Activated gamma-delta T cell treated with anti-CD3 and anti-CD28 coated beads, Interleukin-2, amount 50 U/mL, for 16 hours (primary cell): ENCODE results near the gene TESK2.
A peak's percentile ranks its signal among the peaks of the same experiment; 100 is the strongest.
"Not testable (repeated sequence)": the region's sequence is repeated elsewhere in the genome, so short reads cannot be mapped to it uniquely, and the experiment has no call there.

Source experiments
- DNase-seq: peaks from one replicate; pipeline ENCODE4 v3.0.0-alpha.2; 2020; ENCODE audit warnings: low read depth

TESK2 gene

DNA sequence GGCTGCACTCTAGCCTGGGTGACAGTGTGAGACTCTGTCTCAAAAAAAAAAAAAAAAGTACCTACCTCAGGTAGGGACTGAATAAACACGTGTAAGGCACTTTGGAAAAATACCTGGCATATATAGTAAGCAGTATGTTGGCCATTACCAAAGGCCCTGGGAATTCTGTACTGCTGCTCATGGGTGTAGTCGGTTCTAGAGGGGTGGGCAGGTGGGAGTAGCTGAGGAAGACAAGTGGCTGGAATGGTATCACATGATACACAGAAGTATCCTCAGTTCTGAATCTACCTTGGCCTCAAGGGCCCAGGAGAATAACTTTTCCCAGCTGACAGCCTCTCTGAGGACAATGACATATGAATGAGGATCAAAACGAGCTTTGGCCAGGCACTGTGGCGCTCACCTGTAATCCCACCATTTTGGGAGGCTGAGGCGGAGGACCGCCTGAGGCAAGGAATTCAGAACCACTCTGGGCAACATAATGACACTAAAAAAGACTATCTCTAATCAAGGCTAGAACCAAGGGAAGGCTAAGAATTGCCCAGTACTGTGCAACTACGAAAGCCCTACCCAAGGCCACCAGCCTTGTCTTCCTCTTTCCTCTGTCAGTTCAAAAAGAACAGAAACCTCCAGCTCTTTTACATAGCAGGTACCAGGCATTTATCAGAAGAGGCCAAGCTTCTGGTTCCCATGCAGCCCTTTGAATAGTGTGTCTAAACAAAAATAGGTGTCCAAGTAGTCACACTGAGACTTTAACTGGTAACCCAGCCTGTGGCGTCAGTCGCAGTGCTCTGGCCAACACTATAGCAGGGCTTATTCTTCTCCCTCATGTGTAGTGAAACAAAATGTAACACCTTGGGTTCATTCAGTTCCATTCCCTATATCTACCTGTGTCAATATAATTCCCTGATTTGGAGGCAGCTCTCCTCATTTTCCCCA, 19.3 kb upstream of the TESK2 start:
- DNase-seq: no peak

- no peak for DNase-seq
Observed at GRCh38 chr1:45508295-45509151, 17.6 kb upstream of the TESK2 start.

GRCh38 chr1:45507893-45508292, 16.9 kb upstream of the TESK2 start:
- DNase-seq: no peak

GRCh38 chr1:45507195-45507594, 16.2 kb upstream of the TESK2 start:
- DNase-seq: no peak

DNA sequence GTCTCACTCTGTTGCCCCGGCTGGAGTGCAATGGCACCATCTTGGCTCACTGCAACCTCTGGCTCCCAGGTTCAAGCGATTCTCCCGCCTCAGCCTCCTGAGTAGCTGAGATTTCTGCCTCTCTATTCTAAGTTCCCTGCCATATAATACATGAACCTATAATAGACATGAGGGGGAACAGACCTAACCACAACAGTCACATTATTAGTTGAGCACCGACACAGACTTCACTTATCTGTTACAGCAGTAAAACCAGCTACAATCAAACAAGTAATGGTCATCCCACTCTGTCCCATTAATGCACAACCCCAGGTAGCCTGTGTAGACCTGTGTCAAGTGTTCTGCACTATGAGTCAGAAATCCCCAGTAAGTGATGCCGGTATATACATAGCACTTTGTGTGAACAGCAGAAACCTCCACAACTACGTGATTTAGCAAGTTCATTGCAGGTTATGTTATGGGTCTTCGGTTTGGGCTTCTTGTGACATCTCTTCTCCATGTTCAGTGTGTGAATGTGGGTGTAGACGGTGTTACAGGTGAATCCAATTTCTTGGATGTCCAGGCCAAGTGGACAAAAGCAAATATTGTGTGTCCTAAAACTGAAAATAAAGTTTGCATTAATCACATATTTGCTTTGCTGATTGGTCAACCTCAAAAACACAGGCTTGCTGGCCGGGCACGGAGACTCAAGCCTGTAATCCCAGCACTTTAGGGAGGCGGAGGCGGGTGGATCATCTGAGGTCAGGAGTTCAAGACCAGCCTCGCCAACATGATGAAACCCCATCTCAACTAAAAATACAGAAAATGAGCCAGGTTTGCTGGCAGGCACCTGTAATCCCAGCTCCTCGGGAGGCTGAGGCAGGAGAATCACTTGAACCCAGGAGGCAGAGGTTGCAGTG, 12.7 kb upstream of the TESK2 start:
- DNase-seq: no peak

DNA sequence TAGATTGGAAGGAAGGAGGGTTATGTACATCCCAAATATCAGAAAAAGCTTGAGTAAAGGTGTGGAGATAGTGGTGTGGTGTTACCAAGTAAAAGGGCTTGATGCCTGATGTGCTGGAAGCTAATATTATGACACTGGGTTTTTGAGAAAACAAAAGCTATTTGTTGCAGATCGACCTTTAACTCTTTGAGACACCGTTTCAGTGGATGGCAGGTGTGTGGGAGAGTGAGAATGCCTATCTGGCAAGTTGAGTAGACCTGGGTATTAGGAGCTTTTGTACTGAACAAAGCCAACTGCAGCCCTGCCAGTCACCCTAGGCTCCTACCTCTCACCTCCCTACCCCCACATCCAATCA, 10.5 kb upstream of the TESK2 start:
- no peak for DNase-seq

GRCh38 chr1:45499415-45499769, 8.4 kb upstream of the TESK2 start:
- DNase-seq: no peak

GRCh38 chr1:45498279-45498678, 7.3 kb upstream of the TESK2 start:
- DNase-seq: no peak

DNA sequence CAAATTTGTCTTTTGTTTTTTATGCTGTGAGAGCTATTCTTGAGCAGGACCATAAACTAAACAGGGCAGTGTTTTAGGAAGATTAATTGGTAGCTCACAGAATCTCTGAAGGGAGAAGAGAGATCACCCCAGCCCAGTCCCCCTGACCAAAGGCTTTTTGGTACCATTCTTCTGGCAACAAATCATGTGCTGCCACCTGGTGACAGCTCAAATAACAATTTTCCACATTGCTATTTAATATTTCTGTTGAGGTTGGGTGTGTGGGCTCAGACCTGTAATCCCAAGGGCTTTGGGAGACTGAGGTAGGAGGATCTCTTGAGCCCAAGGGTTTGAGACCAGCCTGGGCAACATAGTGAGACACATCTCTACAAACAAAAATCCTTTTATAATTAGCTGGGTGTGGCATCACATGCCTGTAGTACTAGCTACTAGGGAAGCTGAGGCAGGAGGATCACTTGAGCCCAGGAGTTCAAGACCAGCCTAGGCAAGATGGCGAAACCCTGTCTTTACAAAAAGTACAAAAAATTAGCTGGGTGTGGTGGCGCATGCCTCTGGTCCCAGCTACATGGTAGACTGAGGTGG, 2.2 kb upstream of the TESK2 start:
- DNase-seq: peak; percentile 43

GRCh38 chr1:45492691-45493090, 1.7 kb upstream of the TESK2 start:
- DNase-seq: no peak

GRCh38 chr1:45491487-45492260, 711 bp upstream of the TESK2 start:
- DNase-seq: no peak

GRCh38 chr1:45490121-45490625, 790 bp downstream of the TESK2 start:
- DNase-seq: no peak

- not testable (repeated sequence) for DNase-seq
Observed at GRCh38 chr1:45489379-45489778, 1.6 kb downstream of the TESK2 start.

DNA sequence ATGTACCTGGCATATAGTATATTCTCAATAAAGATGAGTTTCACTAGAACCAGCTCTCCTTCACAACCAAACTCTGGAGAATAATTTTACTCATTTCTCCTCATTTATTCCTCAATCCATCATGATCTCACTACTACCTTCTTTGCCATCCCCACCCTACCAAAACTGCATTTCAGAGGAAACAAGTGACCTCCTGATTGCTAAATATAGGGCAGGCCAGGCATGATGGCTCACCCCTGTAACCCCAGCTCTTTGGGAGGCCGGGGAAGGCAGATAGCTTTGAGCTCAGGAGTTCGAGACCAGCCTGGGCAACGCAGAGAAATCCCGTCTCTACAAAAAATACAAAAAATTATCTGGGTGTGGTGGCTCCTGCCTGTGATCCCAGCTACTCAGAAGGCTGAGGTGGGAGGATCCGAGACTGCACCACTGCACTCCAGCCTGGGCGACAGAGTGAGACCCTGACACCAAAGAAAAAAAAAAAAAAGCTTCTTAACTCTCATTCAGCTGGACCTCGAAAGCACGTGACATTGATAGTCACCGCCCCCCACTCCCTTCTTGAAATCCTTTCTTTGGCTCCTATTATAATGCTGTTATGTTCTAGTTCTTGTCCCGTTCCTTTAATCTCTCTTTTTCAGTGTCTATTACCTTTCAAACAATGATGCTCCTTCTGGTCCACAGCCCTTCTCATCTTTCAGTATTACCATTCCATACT, 2.1 kb downstream of the TESK2 start:
- no peak for DNase-seq

GRCh38 chr1:45485949-45486348, 5.0 kb downstream of the TESK2 start:
- no peak for DNase-seq

DNA sequence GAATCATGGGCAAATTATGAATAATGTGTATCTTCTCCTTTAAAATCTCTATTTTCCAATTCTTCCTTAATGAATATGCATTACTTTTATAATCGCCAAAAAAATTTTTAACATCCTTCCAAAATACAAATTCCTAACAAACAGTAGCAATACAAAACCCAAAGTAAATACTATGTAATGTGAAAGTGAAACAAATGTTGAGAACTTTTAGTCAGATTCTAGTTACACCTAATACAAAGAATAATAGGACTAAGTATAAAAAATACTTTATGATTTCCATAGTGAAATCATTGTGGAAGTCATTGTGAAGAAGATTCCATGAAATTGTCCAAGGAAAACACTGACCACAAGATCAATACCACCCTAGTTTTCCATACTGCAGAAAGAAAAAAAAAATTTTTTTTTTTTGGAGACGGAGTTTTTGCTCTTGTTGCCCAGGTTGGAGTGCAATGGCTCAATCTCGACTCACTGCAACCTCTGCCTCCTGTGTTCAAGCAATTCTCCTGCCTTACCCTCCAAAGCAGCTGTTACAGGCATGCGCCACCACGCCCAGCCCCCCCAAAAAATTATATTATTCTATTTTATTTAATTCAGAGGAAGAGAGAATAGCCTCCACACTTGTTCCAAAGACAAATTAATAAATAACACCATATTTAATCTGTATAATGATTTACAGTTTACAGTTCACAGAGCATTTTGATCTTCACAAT, 11.8 kb downstream of the TESK2 start:
- DNase-seq: no peak

- no peak for DNase-seq
Observed at GRCh38 chr1:45478121-45478814, 12.7 kb downstream of the TESK2 start.

- DNase-seq: no peak
Observed at GRCh38 chr1:45477646-45478045, 13.3 kb downstream of the TESK2 start.

GRCh38 chr1:45474194-45474593, 16.8 kb downstream of the TESK2 start:
- not testable (repeated sequence) for DNase-seq
